Endodermal cell (in vitro differentiated cells): ENCODE results near the gene CCDC3. TPM values are rescaled to one million over a fixed set of nuclear protein-coding genes. Genes with fewer than 3 reads are reported as not detected.

ENCODE experiments used
- DNase-seq: peaks from one replicate; pipeline ENCODE4 v3.0.0-alpha.2; 2017
- H3K27ac ChIP-seq: 2 replicates; pipeline ENCODE4 v1.5.1; 2013; ENCODE audit warnings: mild to moderate bottlenecking, low read depth, low read length, moderate library complexity
- H3K27me3 ChIP-seq: 2 replicates; pipeline ENCODE4 v1.6.1; 2013; ENCODE audit warnings: mild to moderate bottlenecking, low read length, moderate library complexity; ENCODE audit not compliant: insufficient read depth, control insufficient read depth, poor library complexity, severe bottlenecking
- H3K36me3 ChIP-seq: 2 replicates; pipeline ENCODE4 v1.7.0; 2013; ENCODE audit warnings: mild to moderate bottlenecking, low read length, moderate library complexity; ENCODE audit not compliant: control insufficient read depth, insufficient read depth
- H3K4me1 ChIP-seq: one replicate; pipeline ENCODE4 v1.7.0; 2013; ENCODE audit warnings: low read length; ENCODE audit not compliant: control insufficient read depth, insufficient read depth
- H3K4me3 ChIP-seq: 2 replicates; pipeline ENCODE4 v1.5.1; 2013; ENCODE audit warnings: mild to moderate bottlenecking, low read length, moderate library complexity
- H3K9ac ChIP-seq: 2 replicates; pipeline ENCODE4 v1.6.1; 2013; ENCODE audit warnings: mild to moderate bottlenecking, low read length, moderate library complexity; ENCODE audit not compliant: poor library complexity, severe bottlenecking; ENCODE audit errors: extremely low read depth
- H3K9me3 ChIP-seq: 2 replicates; pipeline ENCODE4 v1.6.1; 2013; ENCODE audit warnings: mild to moderate bottlenecking, low read length, moderate library complexity; ENCODE audit not compliant: control insufficient read depth
- H3K27ac Mint-ChIP-seq: 2 replicates; pipeline ENCODE4 v1.8.0; 2020; ENCODE audit warnings: mixed read lengths
- H3K27me3 Mint-ChIP-seq: 2 replicates; pipeline ENCODE4 v1.8.0; 2021; ENCODE audit warnings: mild to moderate bottlenecking, mixed read lengths; ENCODE audit not compliant: insufficient read depth
- H3K36me3 Mint-ChIP-seq: 2 replicates; pipeline ENCODE4 v1.8.0; 2020; ENCODE audit warnings: low read depth, mixed read lengths
- H3K4me1 Mint-ChIP-seq: 2 replicates; pipeline ENCODE4 v1.8.0; 2020; ENCODE audit warnings: mixed read lengths
- H3K4me3 Mint-ChIP-seq: 2 replicates; pipeline ENCODE4 v1.8.0; 2020; ENCODE audit warnings: mild to moderate bottlenecking, moderate library complexity, mixed read lengths
- H3K9me3 Mint-ChIP-seq: 2 replicates; pipeline ENCODE4 v1.8.0; 2020; ENCODE audit warnings: mild to moderate bottlenecking, mixed read lengths
- CTCF ChIP-seq: fragments of 200-600 bp; sonication (generic); conservative IDR thresholded peaks from 2 replicates; pipeline ENCODE4 v1.5.0; 2021; ENCODE audit warnings: antibody characterized with exemption, mild to moderate bottlenecking
- WGBS, 2 experiments: methylation state at CpG; one replicate each; pipeline versions ENCODE4 v1.1.5 to v1.1.7; 2013; ENCODE audit warnings: missing lambda C conversion rate in 2 of 2, mixed read lengths in 1 of 2; ENCODE audit not compliant: insufficient coverage in 1 of 2, insufficient read length in 1 of 2; 5-methylcytosine and 5-hydroxymethylcytosine counted together
- total RNA-seq, 2 donors: library from RNA; stranded (reverse); fragmentation: NEBNext Ultra II Directional in 1 of 2; extraction: Animal tissue kit (Norgen Biotek cat#: 25700) in 1 of 2; gene quantifications; 2 replicates in 1 of 2; 3 replicates in 1 of 2; pipeline ENCODE4 v1.2.1, GENCODE V29; 2021

Gene CCDC3
- total RNA-seq, 2 donors from 2014 or later: 4.6 to 12.3 TPM

GRCh38 chr10:12888470-12888869, 113.0 kb downstream of the CCDC3 start:
- peaks cover 8% of the 10 kb centered on the region for H3K9me3 Mint-ChIP-seq
- no peaks in the 10 kb centered on the region for H3K36me3 Mint-ChIP-seq
- no peak overlapping the region for H3K4me3 Mint-ChIP-seq
- Histone ChIP-seq H3K4me3 (no peak overlapping the region), H3K9ac (no peak overlapping the region), H3K36me3 (no peaks in the 10 kb centered on the region), H3K4me1 (no peaks in the 10 kb centered on the region), H3K27me3 (no peaks in the 10 kb centered on the region), H3K27ac (no peak overlapping the region), H3K9me3 (no peaks in the 10 kb centered on the region)
- no peaks in the 10 kb centered on the region for H3K4me1 Mint-ChIP-seq
- TF ChIP-seq CTCF: no peak
- peaks cover 5% of the 10 kb centered on the region for H3K27me3 Mint-ChIP-seq
- peak; percentile 18 for DNase-seq
- 67 to 80% methylated on average over 2 of the region's 2 CpGs for WGBS, 2 experiments
- H3K27ac Mint-ChIP-seq: no peak overlapping the region

- Histone ChIP-seq H3K4me1 (no peaks in the 10 kb centered on the region), H3K4me3 (no peak overlapping the region), H3K9ac (no peak overlapping the region), H3K27ac (no peak overlapping the region), H3K9me3 (no peaks in the 10 kb centered on the region), H3K36me3 (no peaks in the 10 kb centered on the region), H3K27me3 (no peaks in the 10 kb centered on the region)
- Mint-ChIP-seq H3K4me3 (no peak overlapping the region), H3K36me3 (no peaks in the 10 kb centered on the region), H3K27ac (no peak overlapping the region), H3K27me3 (peaks cover 2% of the 10 kb centered on the region), H3K4me1 (no peaks in the 10 kb centered on the region), H3K9me3 (peaks cover 6% of the 10 kb centered on the region)
- 90% methylated on average over 3 of the region's 3 CpGs; no CpG with 5 or more reads in 1 of the 2 experiments for WGBS, 2 experiments
- no peak for DNase-seq
- no peak for TF ChIP-seq CTCF
Observed at GRCh38 chr10:12887780-12888179, 113.7 kb downstream of the CCDC3 start.

- Mint-ChIP-seq H3K27ac (no peak overlapping the region), H3K27me3 (no peaks in the 10 kb centered on the region), H3K9me3 (no peaks in the 10 kb centered on the region), H3K4me3 (no peak overlapping the region), H3K4me1 (no peaks in the 10 kb centered on the region), H3K36me3 (no peaks in the 10 kb centered on the region)
- H3K4me3 ChIP-seq: no peak overlapping the region
- DNase-seq: no peak
- H3K27me3 ChIP-seq: no peaks in the 10 kb centered on the region
- 71 to 76% methylated on average over 5 to 6 of the region's 6 CpGs for WGBS, 2 experiments
- TF ChIP-seq CTCF: no peak
- H3K9me3 ChIP-seq: no peaks in the 10 kb centered on the region
- no peaks in the 10 kb centered on the region for H3K36me3 ChIP-seq
- no peak overlapping the region for H3K27ac ChIP-seq
- no peak overlapping the region for H3K9ac ChIP-seq
- H3K4me1 ChIP-seq: no peaks in the 10 kb centered on the region
Observed at GRCh38 chr10:12884851-12885250, 116.7 kb downstream of the CCDC3 start.
